Lung (tissue), 12 donors: ENCODE results near the gene SPAG4. TPM values are rescaled to one million over a fixed set of nuclear protein-coding genes. Genes with fewer than 3 reads are reported as not detected.
A peak's percentile ranks its signal among the peaks of the same experiment; 100 is the strongest.

Experiments used
- ATAC-seq: fragments of 200-7000 bp; cut with Tn5 transposase; one replicate; pipeline ENCODE4 v1.9.1; 2020; ENCODE audit warnings: moderate number of reproducible peaks; ENCODE audit not compliant: insufficient read depth, low FRiP score
- DNase-seq, 3 donors: peaks; one replicate each; pipeline ENCODE4 v3.0.0-alpha.2; 2013 to 2017
- H3K27ac ChIP-seq, 2 donors: one replicate each; pipeline ENCODE4 v1.5.1; 2013; ENCODE audit warnings: mild to moderate bottlenecking in 2 of 2, moderate library complexity in 2 of 2, control low read depth in 1 of 2, inconsistent platforms in 1 of 2, low read depth in 1 of 2, low read length in 1 of 2
- H3K27me3 ChIP-seq, 3 donors: one replicate each; pipeline ENCODE4 v1.5.1; 2013; ENCODE audit warnings: low read length in 2 of 3; ENCODE audit not compliant: control insufficient read depth in 3 of 3, insufficient read depth in 3 of 3
- H3K36me3 ChIP-seq, 4 donors: one replicate each; pipeline ENCODE4 v1.5.1; 2013; ENCODE audit warnings: low read length in 4 of 4, mild to moderate bottlenecking in 1 of 4, moderate library complexity in 1 of 4; ENCODE audit not compliant: control insufficient read depth in 4 of 4, insufficient read depth in 4 of 4
- H3K4me1 ChIP-seq, 5 donors: one replicate each; pipeline ENCODE4 v1.5.1; 2013; ENCODE audit warnings: low read length in 5 of 5, mild to moderate bottlenecking in 2 of 5, moderate library complexity in 1 of 5; ENCODE audit not compliant: control insufficient read depth in 5 of 5, insufficient read depth in 5 of 5
- H3K4me3 ChIP-seq: one replicate; pipeline ENCODE4 v1.5.1; 2013; ENCODE audit warnings: mild to moderate bottlenecking, control low read depth, moderate library complexity
- H3K9ac ChIP-seq, 2 donors: one replicate each; pipeline ENCODE4 v1.5.1; 2013; ENCODE audit warnings: low read length in 2 of 2, control low read depth in 1 of 2; ENCODE audit not compliant: insufficient read depth in 1 of 2
- H3K9me3 ChIP-seq, 4 donors: one replicate each; pipeline ENCODE4 v1.5.1; 2013; ENCODE audit warnings: low read length in 3 of 4, mild to moderate bottlenecking in 1 of 4, moderate library complexity in 1 of 4; ENCODE audit not compliant: control insufficient read depth in 4 of 4, insufficient read depth in 3 of 4
- CTCF ChIP-seq: IDR thresholded peaks from 2 replicates; pipeline ENCODE4 v1.5.1; 2012; ENCODE audit warnings: mild to moderate bottlenecking; ENCODE audit errors: control extremely low read depth, extremely low read depth
- WGBS, 2 donors: extraction: QIAGEN DNeasy Blood & Tissue Kit; methylation state at CpG; one replicate each; pipeline ENCODE4 v1.1.7; 2013; 5-methylcytosine and 5-hydroxymethylcytosine counted together
- polyA plus RNA-seq, 2 donors: library from polyadenylated mRNA; stranded (reverse); fragments of 200-250 nt; gene quantifications; one replicate each; pipeline ENCODE4 v1.2.1, GENCODE V29; 2013
- total RNA-seq, 2 donors: library from RNA; depleted of rRNA in 1 of 2; stranded (reverse); fragments of >200 nt in 1 of 2; gene quantifications; one replicate each; pipeline ENCODE4 v1.2.1, GENCODE V29; 2014 to 2021
- donor health status: control.
- donor health status: control.
- donor health status: Bipolar disorder and iron deficiency.
- donor health status: healthy.
- donor health status: DM: yes; HTN: yes; CAD: no.

Gene SPAG4
- total and polyA plus RNA-seq, 4 donors = 1.9 to 5.7 (median 3.7) TPM

- 93 to 98% methylated on average over 9 of the region's 9 CpGs for WGBS, 2 donors
Measured at GRCh38 chr20:35599776-35600120, 15.9 kb upstream of the SPAG4 start.

GRCh38 chr20:35600176-35600992, 15.2 kb upstream of the SPAG4 start:
- Histone ChIP-seq H3K36me3 (no peaks in the 10 kb centered on the region), H3K9me3 (no peaks in the 10 kb centered on the region), H3K4me3 (no peak overlapping the region), H3K27ac (no peak overlapping the region), H3K9ac (no peak overlapping the region), H3K4me1 (peaks cover 0 to 15% (median 0%) of the 10 kb centered on the region in 5 donors), H3K27me3 (peaks cover 3 to 22% (median 5%) of the 10 kb centered on the region in 3 donors)
- ATAC-seq = no peak
- no peak for DNase-seq
- no peak for TF ChIP-seq CTCF
- WGBS, 2 donors = 27 to 32% methylated on average over 33 to 34 of the region's 34 CpGs

More at GRCh38 chr20:35599776-35600120, 15.9 kb upstream of the SPAG4 start:
- no peak overlapping the region for H3K4me3 ChIP-seq
- no peak for ATAC-seq
- H3K27ac ChIP-seq = no peak overlapping the region
- H3K9me3 ChIP-seq = no peaks in the 10 kb centered on the region
- H3K36me3 ChIP-seq = no peaks in the 10 kb centered on the region
- H3K9ac ChIP-seq = no peak overlapping the region
- H3K4me1 ChIP-seq = peaks cover 0 to 15% (median 0%) of the 10 kb centered on the region in 5 donors
- peaks cover 3 to 22% (median 5%) of the 10 kb centered on the region in 3 donors for H3K27me3 ChIP-seq
- no peak for TF ChIP-seq CTCF
- no peak for DNase-seq

- Histone ChIP-seq H3K4me3 (peak overlapping the region; percentile 11), H3K27me3 (peaks cover 3 to 22% (median 5%) of the 10 kb centered on the region in 3 donors), H3K9ac (no peak overlapping the region), H3K9me3 (no peaks in the 10 kb centered on the region), H3K36me3 (no peaks in the 10 kb centered on the region), H3K4me1 (peaks cover 0 to 15% (median 0%) of the 10 kb centered on the region in 5 donors), H3K27ac (no peak overlapping the region)
- TF ChIP-seq CTCF = peak; percentile 73
- 0 to 1% methylated on average over 95 to 103 of the region's 103 CpGs for WGBS, 2 donors
- peak; percentile 74 to 85 (median 82) for DNase-seq
- ATAC-seq = peak; percentile 81
Measured at GRCh38 chr20:35600993-35601973, 14.3 kb upstream of the SPAG4 start.
